GM10248 (cell line): ENCODE data around the gene HECTD2.

ENCODE experiments used
- CTCF ChIA-PET: fragments of 300-600 bp; sonication (Branson Sonifier 250); formaldehyde crosslinking; extraction: SDS; loops from one replicate; lab custom pipeline; 2021; ENCODE audit warnings: antibody characterized with exemption; lab: Yijun Ruan, JAX
- POLR2A ChIA-PET: fragments of 350-650 bp; sonication (Branson Sonifier 250); formaldehyde crosslinking; extraction: SDS; loops from one replicate; lab custom pipeline; 2020; ENCODE audit warnings: antibody characterized with exemption; lab: Yijun Ruan, JAX
- DNase-seq: peaks from one replicate; pipeline ENCODE4 v3.0.0; 2012; ENCODE audit errors: extremely low spot score
- CTCF ChIP-seq: IDR thresholded peaks from 2 replicates; pipeline ENCODE4 v1.5.1; 2012; ENCODE audit warnings: mild to moderate bottlenecking, low read depth; ENCODE audit errors: extremely low read depth, missing control alignments, control extremely low read depth

HECTD2 gene

GRCh38 chr10:91411621-91412020 is 1.5 kb downstream of the HECTD2 start:
- ChIA-PET POLR2A (no interaction called here), CTCF (interaction anchor here (0.7 to 1.3 kb wide), 7 partner anchors 9 to 115 kb away, joined by 3 to 4 read pairs (median 3); no protein-coding TSS in a partner anchor)
- no peak for DNase-seq

GRCh38 chr10:91412354-91413087 is 2.4 kb downstream of the HECTD2 start:
- CTCF ChIA-PET: interaction anchor here (0.8 to 1.5 kb wide), 3 partner anchors 8 to 500 kb away, joined by 3 read pairs; no protein-coding TSS in a partner anchor
- POLR2A ChIA-PET: no interaction called here
- no peak for TF ChIP-seq CTCF
- no peak for DNase-seq

More at GRCh38 chr10:91411621-91412020, 1.5 kb downstream of the HECTD2 start:
- TF ChIP-seq CTCF: no peak

GRCh38 chr10:91415816-91416215 is 5.7 kb downstream of the HECTD2 start:
- ChIA-PET CTCF (no interaction called here), POLR2A (no interaction called here)
- no peak for DNase-seq
- no peak for TF ChIP-seq CTCF

GRCh38 chr10:91416339-91416855 is 6.3 kb downstream of the HECTD2 start:
- no peak for DNase-seq
- ChIA-PET POLR2A (no interaction called here), CTCF (interaction anchor here (1.7 kb wide), 1 partner anchor 26 kb away, joined by 4 read pairs; no protein-coding TSS in a partner anchor)
- no peak for TF ChIP-seq CTCF

- DNase-seq: no peak
- POLR2A ChIA-PET: no interaction called here
- no peak for TF ChIP-seq CTCF
- CTCF ChIA-PET: no interaction called here
These were observed 8.3 kb downstream of the HECTD2 start for GRCh38 chr10:91418416-91418815.

- DNase-seq: no peak
- POLR2A ChIA-PET: interaction anchor here (0.6 kb wide), 1 partner anchor 170 kb away, joined by 6 read pairs; no protein-coding TSS in a partner anchor
- CTCF ChIA-PET: interaction anchor here (1.1 to 1.6 kb wide), 3 partner anchors 8 to 11 kb away, joined by 3 read pairs; no protein-coding TSS in a partner anchor
- TF ChIP-seq CTCF: no peak
These were observed 10.7 kb downstream of the HECTD2 start for GRCh38 chr10:91420868-91421267.
